Measurements from ENCODE around the gene PID1. TPM values are rescaled to one million over a fixed set of nuclear protein-coding genes. Genes with fewer than 3 reads are reported as not detected.

Gene PID1
- total RNA-seq, 1 experiment from 2014 or later: 2.9 TPM

DNA sequence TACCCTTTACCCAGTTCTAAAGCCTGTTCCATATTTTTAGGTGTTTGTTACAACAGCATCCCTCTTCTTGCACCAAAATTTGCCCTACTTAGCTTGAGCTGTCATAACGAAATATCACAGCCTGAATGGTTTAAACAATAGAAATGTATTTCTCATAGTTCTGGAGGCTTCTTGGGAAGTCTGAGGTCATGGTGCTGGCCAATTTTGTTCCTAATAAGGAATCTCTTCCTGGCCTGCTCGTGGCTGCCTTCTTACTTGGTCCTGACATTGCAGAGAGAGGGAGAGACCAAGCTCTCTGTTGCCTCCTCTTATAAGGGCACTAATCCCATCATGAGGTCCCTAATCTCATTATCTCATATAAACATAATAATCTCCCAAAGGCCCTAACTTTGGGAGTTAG lies 267.8 kb downstream of the PID1 start:
- in situ Hi-C loops (cut with HindIII; ENCODE audit: low pct_unique_long_range_greater_than_20kb, low sequenced_read_pairs): no loop called here
- TF ChIP-seq POLR2AphosphoS5 (IDR thresholded peaks at IDR 0.05; ENCODE audit: low read depth, low read length) (no peak), SIN3A (IDR thresholded peaks at IDR 0.05; ENCODE audit: borderline replicate concordance, insufficient read depth, low read depth, low read length) (no peak), TCF7L2 (IDR thresholded peaks at IDR 0.05; ENCODE audit: low read depth, low read length) (no peak)
- TF ChIP-seq, protein P1, sequence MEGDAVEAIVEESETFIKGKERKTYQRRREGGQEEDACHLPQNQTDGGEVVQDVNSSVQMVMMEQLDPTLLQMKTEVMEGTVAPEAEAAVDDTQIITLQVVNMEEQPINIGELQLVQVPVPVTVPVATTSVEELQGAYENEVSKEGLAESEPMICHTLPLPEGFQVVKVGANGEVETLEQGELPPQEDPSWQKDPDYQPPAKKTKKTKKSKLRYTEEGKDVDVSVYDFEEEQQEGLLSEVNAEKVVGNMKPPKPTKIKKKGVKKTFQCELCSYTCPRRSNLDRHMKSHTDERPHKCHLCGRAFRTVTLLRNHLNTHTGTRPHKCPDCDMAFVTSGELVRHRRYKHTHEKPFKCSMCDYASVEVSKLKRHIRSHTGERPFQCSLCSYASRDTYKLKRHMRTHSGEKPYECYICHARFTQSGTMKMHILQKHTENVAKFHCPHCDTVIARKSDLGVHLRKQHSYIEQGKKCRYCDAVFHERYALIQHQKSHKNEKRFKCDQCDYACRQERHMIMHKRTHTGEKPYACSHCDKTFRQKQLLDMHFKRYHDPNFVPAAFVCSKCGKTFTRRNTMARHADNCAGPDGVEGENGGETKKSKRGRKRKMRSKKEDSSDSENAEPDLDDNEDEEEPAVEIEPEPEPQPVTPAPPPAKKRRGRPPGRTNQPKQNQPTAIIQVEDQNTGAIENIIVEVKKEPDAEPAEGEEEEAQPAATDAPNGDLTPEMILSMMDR (IDR thresholded peaks at IDR 0.05): no peak
- TF ChIP-seq, protein P2, sequence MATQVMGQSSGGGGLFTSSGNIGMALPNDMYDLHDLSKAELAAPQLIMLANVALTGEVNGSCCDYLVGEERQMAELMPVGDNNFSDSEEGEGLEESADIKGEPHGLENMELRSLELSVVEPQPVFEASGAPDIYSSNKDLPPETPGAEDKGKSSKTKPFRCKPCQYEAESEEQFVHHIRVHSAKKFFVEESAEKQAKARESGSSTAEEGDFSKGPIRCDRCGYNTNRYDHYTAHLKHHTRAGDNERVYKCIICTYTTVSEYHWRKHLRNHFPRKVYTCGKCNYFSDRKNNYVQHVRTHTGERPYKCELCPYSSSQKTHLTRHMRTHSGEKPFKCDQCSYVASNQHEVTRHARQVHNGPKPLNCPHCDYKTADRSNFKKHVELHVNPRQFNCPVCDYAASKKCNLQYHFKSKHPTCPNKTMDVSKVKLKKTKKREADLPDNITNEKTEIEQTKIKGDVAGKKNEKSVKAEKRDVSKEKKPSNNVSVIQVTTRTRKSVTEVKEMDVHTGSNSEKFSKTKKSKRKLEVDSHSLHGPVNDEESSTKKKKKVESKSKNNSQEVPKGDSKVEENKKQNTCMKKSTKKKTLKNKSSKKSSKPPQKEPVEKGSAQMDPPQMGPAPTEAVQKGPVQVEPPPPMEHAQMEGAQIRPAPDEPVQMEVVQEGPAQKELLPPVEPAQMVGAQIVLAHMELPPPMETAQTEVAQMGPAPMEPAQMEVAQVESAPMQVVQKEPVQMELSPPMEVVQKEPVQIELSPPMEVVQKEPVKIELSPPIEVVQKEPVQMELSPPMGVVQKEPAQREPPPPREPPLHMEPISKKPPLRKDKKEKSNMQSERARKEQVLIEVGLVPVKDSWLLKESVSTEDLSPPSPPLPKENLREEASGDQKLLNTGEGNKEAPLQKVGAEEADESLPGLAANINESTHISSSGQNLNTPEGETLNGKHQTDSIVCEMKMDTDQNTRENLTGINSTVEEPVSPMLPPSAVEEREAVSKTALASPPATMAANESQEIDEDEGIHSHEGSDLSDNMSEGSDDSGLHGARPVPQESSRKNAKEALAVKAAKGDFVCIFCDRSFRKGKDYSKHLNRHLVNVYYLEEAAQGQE (IDR thresholded peaks at IDR 0.05; ENCODE audit: insufficient read depth in 1 of 2, low read depth in 2 of 2, low read length in 1 of 2): no peak
- POLR2A ChIA-PET: no interaction called here
- no peaks in the 10 kb centered on the region for H3K36me3 ChIP-seq (ENCODE audit: control insufficient read depth, insufficient read depth, low read length)
- H3K27ac ChIP-seq (ENCODE audit: low read length): no peak overlapping the region
- H3K9me3 ChIP-seq (ENCODE audit: control insufficient read depth, insufficient read depth, low read depth, low read length): no peaks in the 10 kb centered on the region
- intact Hi-C loops (cut with micrococcal nuclease; ENCODE audit: unreplicated experiment): no loop called here
- no peak for ATAC-seq
- BruUV-seq (replicated peaks): no TSS peak
- no peak overlapping the region for H3K4me3 ChIP-seq (ENCODE audit: low read depth in 2 of 2, low read length in 2 of 2)
- CTCF ChIA-PET: no interaction called here
- H3K27me3 ChIP-seq (ENCODE audit: control insufficient read depth, insufficient read depth, low read length): no peaks in the 10 kb centered on the region
- no peak for DNase-seq (ENCODE audit: low read depth, low spot score)
- H3K4me1 ChIP-seq (ENCODE audit: control insufficient read depth, insufficient read depth, low read length): no peaks in the 10 kb centered on the region

DNA sequence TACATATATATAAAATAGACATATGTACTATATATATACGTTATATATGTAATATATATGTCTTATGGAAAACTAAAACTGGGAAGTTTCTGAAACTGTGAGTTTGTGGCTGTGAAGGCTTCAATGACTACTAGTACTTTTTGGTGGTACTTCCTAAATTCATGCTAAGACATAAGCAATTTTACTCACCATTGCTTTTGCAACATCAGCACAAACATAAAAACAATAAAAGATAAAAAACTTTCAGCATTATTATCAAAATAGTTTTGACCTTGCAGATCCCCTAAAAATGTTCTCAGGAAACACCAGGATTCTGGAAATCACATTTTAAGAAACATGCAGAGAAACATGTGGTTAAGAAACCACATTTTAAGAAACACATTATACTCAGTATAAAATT lies 269.9 kb downstream of the PID1 start:
- ChIA-PET POLR2A (no interaction called here), CTCF (no interaction called here)
- TF ChIP-seq POLR2AphosphoS5 (IDR thresholded peaks at IDR 0.05; ENCODE audit: low read depth, low read length) (no peak), TCF7L2 (IDR thresholded peaks at IDR 0.05; ENCODE audit: low read depth, low read length) (no peak), SIN3A (IDR thresholded peaks at IDR 0.05; ENCODE audit: borderline replicate concordance, insufficient read depth, low read depth, low read length) (no peak)
- TF ChIP-seq, protein P1 (IDR thresholded peaks at IDR 0.05): no peak
- TF ChIP-seq, protein P2 (IDR thresholded peaks at IDR 0.05; ENCODE audit: insufficient read depth in 1 of 2, low read depth in 2 of 2, low read length in 1 of 2): no peak
- H3K27ac ChIP-seq (ENCODE audit: low read length): no peak overlapping the region
- no TSS peak for BruUV-seq (replicated peaks)
- in situ Hi-C loops (cut with HindIII; ENCODE audit: low pct_unique_long_range_greater_than_20kb, low sequenced_read_pairs): no loop called here
- no peaks in the 10 kb centered on the region for H3K4me1 ChIP-seq (ENCODE audit: control insufficient read depth, insufficient read depth, low read length)
- H3K36me3 ChIP-seq (ENCODE audit: control insufficient read depth, insufficient read depth, low read length): no peaks in the 10 kb centered on the region
- ATAC-seq: no peak
- H3K27me3 ChIP-seq (ENCODE audit: control insufficient read depth, insufficient read depth, low read length): no peaks in the 10 kb centered on the region
- H3K4me3 ChIP-seq (ENCODE audit: low read depth in 2 of 2, low read length in 2 of 2): no peak overlapping the region
- no peaks in the 10 kb centered on the region for H3K9me3 ChIP-seq (ENCODE audit: control insufficient read depth, insufficient read depth, low read depth, low read length)
- intact Hi-C loops (cut with micrococcal nuclease; ENCODE audit: unreplicated experiment): no loop called here
- DNase-seq (ENCODE audit: low read depth, low spot score): no peak

All from Panc1 (cell line).